ENCODE results near the gene TMEM119.

TMEM119 gene

DNA sequence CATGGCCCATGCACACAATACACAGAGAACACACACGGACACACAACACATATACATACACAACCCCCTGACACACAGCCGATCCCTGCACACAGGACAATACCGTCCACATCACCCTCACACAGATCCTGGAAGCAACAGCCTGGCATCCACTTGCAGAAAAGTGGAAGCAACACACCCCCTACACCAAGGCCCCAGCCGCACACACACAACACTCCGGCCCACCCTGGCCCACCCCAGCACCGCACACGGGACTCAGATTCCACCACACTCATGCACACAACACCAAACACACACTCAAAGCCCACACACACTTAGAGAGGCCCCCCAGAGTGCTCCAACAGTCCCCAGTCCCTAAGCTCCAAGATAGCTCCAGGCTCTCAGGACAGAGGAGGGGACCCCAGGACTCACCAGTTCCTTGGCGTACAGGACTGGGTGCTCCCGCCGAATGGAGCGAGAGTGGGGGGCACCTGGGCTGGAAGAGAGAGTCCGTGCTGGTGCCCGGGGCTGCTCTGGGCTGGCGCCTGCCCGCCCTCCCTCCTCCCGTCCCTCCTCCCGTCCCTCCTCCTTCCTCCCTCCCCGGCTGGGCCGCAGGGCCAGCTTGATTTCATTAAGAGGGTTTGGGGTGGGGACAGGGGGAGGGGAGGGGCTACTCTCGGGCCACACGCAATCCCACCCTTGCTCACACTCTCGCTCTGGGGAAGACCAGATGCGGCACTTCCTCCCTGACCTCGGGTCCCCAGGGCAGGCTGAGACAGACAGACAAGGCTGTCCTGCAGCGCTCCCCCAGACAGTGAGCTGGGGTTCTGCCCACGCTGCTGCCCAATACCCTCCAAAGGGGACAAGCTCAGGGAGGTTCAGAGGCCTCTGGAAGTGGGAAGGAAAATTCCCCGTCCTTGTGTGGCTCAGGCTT is at the start of gene TMEM119:
Gene TMEM119 (minus strand): TSS at position 526 of the 913 bp plus-strand sequence. CDS start 5,701 bp downstream, outside the sequence.
- no peak for DNase-seq (ENCODE audit: low read depth)

DNA sequence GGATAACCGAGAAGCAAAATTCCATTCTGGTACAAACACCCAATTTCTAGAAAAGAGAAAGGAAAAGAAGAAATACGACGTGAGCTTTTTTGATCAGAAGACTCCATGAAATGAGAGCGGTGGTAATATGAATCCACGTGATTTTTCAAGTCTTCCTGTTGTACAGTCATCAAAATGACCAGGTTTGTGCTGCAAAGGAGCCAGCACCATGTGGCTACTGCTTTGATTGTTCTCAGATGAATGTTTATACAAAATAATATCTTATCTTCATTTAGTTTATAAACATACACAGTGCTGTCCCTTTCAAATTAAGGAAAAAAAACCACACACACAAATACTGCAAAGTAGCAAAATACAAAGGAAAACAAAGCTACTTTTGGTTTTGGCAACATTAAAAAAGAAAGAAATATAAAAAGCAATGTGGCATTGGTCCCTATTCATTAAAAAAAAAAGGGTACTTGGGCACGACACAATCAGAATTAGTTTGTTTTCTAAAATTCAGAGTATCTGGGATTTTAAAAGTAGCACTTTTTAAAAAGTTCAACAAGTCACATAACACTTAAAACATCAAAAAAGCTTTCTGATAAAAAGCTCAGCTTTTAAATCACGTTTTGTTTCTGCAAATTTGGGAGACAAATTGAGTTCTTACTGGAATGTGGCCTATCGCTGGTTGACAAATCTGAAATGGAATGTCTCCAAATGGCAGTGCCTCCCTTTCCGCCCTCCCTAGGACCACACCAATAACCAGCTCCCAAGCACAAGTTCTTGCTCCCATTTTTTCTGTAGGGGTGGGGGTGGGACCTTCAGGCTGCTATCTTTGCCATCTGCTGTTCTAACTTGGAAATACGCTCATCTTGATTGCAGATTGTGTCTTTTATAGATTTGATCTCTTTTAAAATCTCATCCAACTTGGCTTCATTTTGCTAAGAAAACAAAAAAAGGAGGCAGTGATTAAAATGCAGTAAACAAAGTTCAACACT is 49.0 kb upstream of the TMEM119 start:
- DNase-seq (ENCODE audit: low read depth), result no peak

DNA sequence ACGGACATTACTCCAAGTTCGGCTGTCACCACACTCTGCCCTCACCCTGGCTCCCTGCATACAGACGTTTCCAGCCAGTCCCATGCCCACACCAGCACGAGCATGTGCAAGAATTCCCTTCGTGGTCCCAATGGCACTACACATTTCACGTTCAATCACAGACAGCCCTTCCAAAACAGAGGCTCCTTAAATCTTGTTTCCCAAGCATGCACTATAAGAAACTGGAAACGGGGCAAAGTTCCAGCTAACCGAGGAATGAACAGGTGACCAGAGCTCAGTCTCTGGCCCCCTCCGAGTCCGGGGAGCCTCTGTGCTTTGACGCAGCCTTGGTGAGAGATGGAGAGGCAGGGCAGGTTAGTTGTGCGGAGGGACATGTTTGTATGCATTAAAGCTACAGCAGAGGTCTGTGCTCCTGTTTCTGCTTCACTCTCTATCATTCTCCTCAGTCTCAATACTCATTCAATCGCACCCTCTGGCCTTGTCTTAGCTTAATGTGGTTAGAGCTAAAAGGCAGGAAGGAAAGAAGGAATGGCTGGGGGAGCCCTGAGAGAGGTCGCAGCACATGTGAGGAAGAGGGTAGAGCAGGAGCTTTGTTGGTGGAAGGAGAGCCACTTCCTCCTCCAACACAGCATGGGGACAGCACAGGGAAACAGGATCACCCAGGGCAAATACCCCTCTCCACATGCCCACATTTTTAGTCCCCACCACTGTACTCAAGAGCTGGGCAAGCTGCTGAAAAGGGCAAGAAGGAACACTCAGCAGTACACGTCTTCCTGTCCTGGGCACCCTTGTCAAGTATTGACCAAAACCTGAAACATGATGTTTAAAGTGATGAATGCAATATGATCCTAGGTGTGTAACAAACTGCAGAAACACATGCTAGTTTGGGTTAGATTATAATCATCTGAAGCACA is 48.1 kb upstream of the TMEM119 start:
- DNase-seq (ENCODE audit: low read depth), result no peak

- DNase-seq (ENCODE audit: low read depth), result no peak
Observed at GRCh38 chr12:108644811-108645120, 46.9 kb upstream of the TMEM119 start.

DNA sequence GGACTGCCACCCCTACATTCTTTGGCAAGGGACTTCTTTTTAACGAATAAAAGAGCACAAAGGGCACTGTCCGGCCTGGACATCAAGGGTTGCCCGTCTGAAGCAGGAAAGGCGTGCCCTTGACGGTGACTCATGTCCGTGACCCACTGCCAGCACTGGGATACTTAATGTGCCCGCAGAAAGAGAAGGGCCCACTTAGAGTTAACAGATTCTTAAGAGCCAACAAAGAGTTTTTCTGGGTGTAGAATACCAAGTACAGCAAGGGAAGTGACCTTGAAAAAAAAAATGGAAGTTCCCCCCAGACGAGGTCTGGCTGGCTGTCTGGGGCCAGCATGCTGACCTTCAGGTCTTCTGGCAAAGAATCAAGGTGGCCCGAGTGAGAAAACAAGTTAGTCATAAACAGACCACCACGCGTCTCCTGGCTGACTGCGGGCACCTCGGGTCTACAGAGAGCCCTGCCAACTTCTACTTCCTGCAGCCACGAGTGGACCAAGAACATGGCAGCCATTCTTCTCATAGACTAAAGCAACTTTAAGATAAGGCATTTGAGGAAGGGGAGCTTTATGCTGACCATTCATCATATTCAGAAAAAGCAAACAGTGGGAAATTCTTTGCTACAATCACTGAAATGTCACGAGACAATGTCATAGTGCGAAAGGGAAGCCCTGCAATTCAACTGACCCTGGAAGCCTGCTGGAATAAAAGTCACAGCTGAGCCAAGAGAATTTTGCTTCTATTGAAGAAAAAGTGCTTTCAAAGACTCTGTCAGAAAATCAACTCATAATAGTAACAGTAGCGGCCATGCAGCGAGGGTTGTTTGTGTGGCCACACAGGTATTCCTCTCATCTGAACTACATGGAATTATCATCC is 46.3 kb upstream of the TMEM119 start:
- DNase-seq (ENCODE audit: low read depth), result no peak

DNA sequence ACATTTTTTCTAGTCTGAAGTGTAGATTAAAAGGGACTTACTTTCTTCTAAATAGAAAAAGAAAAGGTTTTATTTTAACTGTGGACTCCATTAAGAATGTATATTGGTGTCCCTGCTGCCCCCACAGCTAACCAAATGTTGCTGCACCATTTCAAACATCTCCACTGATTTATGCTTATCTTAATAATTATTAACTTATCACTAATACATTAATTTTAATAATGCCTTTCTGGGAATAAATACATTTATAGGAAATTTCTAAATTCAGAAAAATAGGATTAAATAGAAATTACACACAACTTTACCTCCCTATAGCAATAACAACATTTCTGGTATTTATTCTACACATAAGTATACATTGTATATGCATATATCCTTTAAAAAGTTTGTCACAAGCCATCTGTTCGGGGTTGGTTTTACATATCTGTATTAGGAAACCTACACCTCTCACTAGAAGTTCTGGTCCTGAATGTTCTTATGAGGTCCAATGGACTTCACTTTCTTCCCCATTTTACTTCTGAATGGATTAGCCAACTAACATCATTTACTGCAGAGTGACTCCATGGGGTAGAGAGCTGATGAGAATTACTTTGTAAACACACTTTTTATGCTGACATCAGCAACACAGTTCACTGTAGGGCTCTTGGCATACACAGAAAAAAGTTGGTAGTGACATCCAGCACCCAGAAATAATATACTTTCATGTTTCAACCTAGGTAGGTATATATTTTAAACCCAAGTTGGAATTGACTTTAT is 45.2 kb upstream of the TMEM119 start:
- no peak for DNase-seq (ENCODE audit: low read depth)

DNA sequence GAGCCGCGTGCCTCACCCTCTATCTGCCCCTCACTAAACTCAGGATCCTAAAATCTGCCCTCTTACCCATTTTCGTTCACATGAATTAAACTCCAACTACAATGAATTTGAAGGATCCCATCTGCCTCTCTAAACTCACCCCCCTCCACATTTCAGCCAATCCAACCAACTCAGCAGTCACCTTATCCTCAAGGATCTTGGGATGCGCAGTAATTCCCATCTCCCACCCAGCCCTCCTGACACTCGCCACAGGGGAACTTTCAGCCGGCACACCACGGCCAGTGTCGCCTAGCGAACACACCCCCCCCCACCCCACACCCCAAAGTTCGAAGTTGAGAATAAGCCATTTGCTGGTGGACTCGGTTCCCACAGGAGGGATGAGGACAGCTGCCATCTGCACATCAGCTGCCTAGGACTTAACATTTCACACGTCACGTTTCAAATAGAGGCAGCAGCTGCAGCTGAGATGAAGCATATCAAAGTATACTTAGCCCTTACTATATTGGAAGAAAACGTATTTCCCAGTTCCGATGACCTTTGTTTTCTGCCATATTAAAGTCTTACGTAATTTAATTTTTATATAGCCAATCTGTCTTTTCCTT is 44.5 kb upstream of the TMEM119 start:
- no peak for DNase-seq (ENCODE audit: low read depth)

DNA sequence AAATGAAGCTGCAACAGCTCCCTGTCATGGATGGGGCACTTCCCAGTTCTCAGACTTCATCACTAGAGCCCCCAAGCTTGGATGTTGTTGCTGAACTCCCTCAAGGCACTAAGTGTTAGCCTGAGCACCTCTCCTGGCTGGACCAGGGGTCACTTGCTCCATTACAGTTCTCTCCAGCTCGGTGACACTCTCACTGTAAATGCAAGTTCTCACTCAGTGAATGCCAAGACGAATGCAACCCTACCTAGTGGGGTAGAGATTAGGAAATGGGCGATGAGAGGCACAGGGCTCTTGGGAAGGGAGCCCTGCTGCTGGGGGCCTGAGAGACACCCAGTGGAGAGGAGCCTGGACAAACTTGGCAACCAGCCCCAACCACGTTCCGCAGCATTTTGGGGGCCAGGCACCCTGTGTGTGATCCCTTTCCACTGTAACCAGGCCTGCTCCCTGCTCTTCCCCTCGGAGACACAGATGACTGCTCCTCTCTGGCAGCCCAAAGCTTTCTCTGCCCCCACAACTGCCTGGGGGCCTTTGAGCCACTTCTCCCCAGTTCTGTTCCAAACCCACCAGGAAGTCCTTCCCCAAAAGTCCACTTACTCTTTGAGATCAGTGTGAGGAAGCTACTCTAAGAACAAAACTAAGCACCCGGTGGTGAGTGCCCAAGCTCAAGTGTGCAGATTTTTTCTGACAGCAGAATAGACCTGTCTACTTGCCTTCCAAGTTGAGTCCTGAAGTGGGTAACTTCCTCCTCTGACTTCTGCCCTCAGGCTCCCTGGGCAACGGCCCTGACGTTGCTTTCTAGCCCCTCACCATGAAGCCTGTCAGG is 43.8 kb upstream of the TMEM119 start:
- no peak for DNase-seq (ENCODE audit: low read depth)

DNA sequence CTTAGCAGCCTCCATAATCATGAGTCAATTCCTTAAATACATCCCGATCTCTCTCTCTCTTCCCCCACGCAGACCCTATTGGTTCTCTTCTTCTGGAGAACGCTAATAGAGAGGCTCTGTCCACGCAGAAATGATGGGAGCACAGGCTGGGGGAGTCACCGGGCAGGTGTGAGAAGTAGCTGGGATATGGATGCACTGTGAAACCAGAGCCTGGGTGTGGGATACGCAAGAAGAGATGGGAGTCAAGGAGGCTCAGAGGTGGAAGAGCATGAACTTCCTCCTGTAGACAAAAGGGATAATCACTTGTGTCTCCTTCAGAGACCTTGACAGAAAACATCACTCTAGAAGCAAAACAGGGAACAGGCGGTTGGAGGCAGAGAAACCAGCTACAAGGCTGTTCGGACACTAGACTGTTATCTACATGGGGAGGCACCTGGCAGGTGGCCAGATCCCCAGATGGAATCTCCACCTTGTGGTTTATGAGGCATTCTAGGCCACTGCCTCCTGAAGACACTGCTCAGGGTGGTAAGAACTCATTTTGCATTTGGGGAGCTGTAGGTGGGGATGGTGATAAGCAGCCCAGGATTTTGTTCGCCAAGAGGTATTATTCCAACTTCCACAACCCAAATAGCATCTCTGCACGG is 43.0 kb upstream of the TMEM119 start:
- DNase-seq (ENCODE audit: low read depth), result no peak

- no peak for DNase-seq (ENCODE audit: low read depth)
Observed at GRCh38 chr12:108638997-108639822, 41.3 kb upstream of the TMEM119 start.

- DNase-seq (ENCODE audit: low read depth), result no peak
Observed at GRCh38 chr12:108638141-108638827, 40.4 kb upstream of the TMEM119 start.

GRCh38 chr12:108637222-108637971 is 39.5 kb upstream of the TMEM119 start:
- DNase-seq (ENCODE audit: low read depth), result no peak

GRCh38 chr12:108635997-108636808 is 38.3 kb upstream of the TMEM119 start:
- no peak for DNase-seq (ENCODE audit: low read depth)

GRCh38 chr12:108635201-108635996 is 37.5 kb upstream of the TMEM119 start:
- DNase-seq (ENCODE audit: low read depth), result no peak
